ENCODE data around the gene RBM7. TPM values are rescaled to one million over a fixed set of nuclear protein-coding genes. Genes with fewer than 3 reads are reported as not detected.

RBM7 gene
- total and polyA plus RNA-seq, 2 of the 13 experiments (the other 11 are each of a cell fraction or from before 2014, with no cell fraction given) = 30.5 to 32.3 TPM

- TF ChIP-seq ZNF407 (CRISPR knock-in tag; IDR thresholded peaks at IDR 0.05; ENCODE audit: not compliant biosample characterization) (no peak), CREB1 (IDR thresholded peaks at IDR 0.05) (no peak), CREB1 (CRISPR knock-in tag; IDR thresholded peaks at IDR 0.05) (no peak), NFYC (CRISPR knock-in tag; IDR thresholded peaks at IDR 0.05) (no peak), ZNF550 (CRISPR knock-in tag; IDR thresholded peaks at IDR 0.05; ENCODE audit: borderline replicate concordance) (no peak)
Observed at GRCh38 chr11:114438303-114438702, 37.8 kb downstream of the RBM7 start (continued).
